Fibroblast of lung (primary cell): ENCODE results near the gene UBTD1.

Experiments
- EZH2 ChIP-seq: IDR thresholded peaks from 2 replicates; pipeline ENCODE4 v1.5.1; 2012; ENCODE audit warnings: low read length, control low read depth, mild to moderate bottlenecking; ENCODE audit errors: missing control alignments
- TF ChIP-seq, protein P1 (sequence below), 2 donors: IDR thresholded peaks in 1 of 2; conservative IDR thresholded peaks in 1 of 2; 1 replicate in 1 of 2; 2 replicates in 1 of 2; pipeline ENCODE4 v1.5.1; 2011 to 2012; ENCODE audit warnings: low read length in 2 of 2, control low read depth in 1 of 2, inconsistent platforms in 1 of 2, low read depth in 1 of 2, mild to moderate bottlenecking in 1 of 2

DNA sequence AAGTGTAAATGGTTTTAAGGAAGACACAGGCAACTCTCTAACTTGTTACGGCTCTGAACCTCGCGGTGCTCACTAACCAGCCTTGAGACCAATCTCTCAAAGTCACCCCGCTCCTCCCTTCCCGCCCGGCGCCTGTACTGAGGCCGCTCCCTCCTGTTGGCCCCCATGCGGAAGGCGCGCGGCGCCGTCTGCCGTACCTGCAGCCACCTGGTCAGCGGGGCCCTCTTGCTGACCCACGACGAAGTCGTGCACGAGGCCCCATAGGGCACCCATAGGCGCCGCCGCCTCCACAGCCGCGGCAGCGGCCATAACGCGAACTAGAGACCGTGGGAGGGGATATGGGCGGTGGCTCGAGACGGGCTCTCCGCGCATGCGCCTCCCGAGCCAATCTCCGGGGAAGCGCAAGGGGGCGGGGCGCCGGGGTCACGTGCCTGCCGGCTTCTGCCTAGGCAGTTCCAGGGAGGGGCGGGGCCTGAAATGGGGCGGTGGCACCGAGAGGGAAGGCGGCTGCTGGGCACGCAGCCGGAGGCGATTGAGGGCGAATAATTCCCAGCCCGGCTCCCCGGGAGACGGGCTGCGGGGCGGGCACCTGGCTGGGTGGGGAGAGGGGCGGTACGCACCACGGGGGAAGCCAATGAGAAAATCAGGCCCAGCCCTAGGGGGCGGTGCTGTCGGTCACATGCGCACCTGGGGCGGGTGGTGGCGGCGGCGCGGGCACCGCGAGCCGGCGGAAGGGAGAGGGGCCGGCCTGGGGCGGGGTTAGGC is 466 bp upstream of the UBTD1 start, which contains the start of gene MMS19:
- TF ChIP-seq, protein P1, sequence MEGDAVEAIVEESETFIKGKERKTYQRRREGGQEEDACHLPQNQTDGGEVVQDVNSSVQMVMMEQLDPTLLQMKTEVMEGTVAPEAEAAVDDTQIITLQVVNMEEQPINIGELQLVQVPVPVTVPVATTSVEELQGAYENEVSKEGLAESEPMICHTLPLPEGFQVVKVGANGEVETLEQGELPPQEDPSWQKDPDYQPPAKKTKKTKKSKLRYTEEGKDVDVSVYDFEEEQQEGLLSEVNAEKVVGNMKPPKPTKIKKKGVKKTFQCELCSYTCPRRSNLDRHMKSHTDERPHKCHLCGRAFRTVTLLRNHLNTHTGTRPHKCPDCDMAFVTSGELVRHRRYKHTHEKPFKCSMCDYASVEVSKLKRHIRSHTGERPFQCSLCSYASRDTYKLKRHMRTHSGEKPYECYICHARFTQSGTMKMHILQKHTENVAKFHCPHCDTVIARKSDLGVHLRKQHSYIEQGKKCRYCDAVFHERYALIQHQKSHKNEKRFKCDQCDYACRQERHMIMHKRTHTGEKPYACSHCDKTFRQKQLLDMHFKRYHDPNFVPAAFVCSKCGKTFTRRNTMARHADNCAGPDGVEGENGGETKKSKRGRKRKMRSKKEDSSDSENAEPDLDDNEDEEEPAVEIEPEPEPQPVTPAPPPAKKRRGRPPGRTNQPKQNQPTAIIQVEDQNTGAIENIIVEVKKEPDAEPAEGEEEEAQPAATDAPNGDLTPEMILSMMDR (conservative IDR thresholded peaks at IDR 0.05 in 1 of 2, IDR thresholded peaks at IDR 0.05 in 1 of 2; ENCODE audit: low read depth in 1 of 2, low read length in 2 of 2) = no peak
- no peak for TF ChIP-seq EZH2
